ENCODE results near the gene DUSP2.

DNA sequence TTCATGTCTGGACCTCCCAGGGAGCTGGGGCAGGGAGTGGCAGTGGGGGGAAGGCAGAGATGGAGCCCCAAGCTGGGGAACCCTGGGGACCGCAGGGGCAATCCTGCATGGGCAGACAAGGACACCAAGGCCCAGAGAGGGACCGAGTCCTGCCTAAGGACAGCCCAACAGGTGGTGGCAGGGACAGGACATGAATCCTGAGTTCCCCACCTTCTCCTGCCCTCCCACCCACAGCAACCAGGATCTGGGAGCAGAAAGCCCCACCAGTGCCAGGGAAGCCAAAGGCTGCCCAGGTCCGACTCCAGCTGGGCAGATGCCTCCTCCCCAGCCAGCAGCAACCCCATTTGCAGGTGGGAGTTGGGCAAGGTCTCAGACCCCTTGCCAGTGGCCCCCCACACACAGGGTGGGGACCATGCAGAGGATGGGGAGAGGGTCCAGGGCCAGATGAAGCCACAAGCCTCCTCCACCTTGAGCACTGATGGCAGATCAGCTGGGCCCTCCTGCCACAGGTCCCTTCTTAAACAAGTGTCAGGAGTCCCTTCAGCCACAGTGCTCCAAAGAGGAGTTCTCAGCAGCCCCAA lies 35.2 kb downstream of the DUSP2 start:
- TF ChIP-seq EP300 (IDR thresholded peaks at IDR 0.05) (no peak), POLR2AphosphoS5 (IDR thresholded peaks at IDR 0.05) (no peak), CTCF (IDR thresholded peaks at IDR 0.05) (no peak), POLR2A (IDR thresholded peaks at IDR 0.05) (no peak)
